ENCODE data around the gene DAPK2.

Gene DAPK2

DNA sequence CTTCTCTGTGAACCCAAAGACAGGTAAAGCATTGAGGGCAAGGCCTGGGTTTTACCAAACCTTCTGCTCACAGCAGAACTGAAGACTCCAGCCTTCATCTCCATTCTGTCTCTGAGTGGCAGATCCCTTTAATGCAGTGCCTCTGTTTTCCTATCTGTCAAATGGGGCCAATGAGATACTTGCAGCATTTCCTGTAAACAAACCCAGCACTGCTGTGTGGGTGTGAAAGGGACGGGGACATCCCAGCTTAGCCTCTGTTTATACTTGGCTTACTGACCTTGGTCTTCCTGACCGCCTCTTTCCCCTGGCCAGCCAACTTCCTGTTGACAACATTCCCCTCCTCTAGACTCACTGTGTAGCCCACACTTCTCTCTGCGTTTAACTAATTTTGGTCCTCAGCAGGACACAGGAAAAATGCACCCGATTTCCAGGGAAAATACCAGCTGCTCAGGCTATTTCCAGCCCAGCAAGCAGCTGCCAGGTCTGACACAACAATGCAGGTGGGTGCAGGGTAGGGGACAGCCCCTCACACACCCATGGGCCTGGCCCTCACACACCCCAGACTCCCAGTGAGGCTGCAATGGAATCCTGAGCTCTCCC, 106.7 kb downstream of the DAPK2 start:
- H3K4me3 ChIP-seq (replicated peaks; ENCODE audit: low read depth, low read length): no peak overlapping the region
- TF ChIP-seq, protein P1, sequence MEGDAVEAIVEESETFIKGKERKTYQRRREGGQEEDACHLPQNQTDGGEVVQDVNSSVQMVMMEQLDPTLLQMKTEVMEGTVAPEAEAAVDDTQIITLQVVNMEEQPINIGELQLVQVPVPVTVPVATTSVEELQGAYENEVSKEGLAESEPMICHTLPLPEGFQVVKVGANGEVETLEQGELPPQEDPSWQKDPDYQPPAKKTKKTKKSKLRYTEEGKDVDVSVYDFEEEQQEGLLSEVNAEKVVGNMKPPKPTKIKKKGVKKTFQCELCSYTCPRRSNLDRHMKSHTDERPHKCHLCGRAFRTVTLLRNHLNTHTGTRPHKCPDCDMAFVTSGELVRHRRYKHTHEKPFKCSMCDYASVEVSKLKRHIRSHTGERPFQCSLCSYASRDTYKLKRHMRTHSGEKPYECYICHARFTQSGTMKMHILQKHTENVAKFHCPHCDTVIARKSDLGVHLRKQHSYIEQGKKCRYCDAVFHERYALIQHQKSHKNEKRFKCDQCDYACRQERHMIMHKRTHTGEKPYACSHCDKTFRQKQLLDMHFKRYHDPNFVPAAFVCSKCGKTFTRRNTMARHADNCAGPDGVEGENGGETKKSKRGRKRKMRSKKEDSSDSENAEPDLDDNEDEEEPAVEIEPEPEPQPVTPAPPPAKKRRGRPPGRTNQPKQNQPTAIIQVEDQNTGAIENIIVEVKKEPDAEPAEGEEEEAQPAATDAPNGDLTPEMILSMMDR (IDR thresholded peaks at IDR 0.05; ENCODE audit: low read length, missing control alignments): no peak
- DNase-seq (ENCODE audit: low read depth): peak; percentile 90

DNA sequence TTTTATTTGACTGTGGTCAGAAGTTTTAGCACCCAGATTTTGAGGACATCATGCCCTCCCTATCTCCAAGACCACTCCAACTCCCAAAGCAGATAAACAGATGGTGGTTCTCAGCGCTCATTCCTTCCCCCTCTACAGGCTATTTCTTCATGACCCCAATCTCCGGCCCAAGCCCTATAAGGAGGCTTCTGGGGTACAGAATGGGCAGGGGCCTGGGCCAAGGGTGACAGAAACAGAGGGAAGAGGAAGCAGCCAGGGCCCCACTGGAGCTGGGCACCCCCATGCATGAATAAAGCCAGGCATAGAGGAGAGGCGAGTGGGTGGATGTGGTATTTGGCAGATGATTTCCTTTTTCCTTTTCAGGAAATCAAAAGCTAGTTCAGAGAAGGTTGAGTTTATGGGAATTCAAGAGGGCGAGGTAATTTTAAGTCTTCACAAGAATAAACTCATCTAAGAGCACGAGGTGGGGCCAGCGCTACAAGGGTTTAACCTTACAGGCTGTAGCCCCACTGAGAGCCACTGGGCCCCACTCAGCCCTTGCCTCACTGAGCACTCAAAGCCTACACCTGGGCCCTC, 107.7 kb downstream of the DAPK2 start:
- DNase-seq (ENCODE audit: low read depth): peak; percentile 24

DNA sequence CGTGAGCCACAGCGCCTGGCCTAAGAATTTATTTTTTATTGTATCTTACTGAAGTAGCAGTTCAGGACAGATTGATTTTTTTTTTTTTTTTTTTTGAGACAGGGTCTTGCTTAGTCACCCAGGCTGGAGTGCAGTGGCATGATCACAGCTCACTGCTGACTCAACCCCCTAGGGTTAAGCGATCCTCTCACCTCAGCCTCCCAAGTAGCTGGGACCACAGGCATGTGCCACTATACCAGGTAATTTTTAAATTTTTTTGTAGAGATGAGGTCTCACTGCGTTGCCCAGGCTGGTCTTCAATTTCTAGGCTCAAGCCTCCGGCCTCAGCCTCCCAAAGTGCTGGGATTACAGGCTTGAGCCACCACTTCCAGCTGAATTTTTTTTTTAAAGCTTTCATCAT, 112.8 kb downstream of the DAPK2 start:
- peak; percentile 48 for DNase-seq (ENCODE audit: low read depth)

More for the DNA sequence above, 107.7 kb downstream of the DAPK2 start:
- H3K4me3 ChIP-seq (replicated peaks; ENCODE audit: low read depth, low read length): no peak overlapping the region
- TF ChIP-seq, protein P1 (IDR thresholded peaks at IDR 0.05; ENCODE audit: low read length, missing control alignments): no peak

DNA sequence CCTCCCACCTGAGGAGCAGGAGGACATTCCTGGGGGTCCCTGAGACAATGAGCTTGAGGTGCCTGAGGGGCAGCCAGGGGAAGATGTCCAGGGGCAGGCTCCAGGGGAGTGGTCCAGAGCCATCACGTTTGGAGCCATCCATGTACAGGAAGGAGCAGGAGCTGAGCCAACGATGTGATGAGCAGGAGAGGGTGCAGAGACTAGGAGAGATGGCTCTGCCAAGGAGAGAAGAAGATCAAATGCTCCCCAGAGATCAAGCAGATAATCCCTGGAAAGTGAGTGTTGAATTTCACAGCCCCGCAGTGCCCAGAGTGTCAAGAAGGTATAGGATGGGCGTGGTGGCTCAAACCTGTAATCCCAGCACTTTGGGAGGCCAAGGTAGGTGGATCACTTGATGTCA, 114.7 kb downstream of the DAPK2 start:
- DNase-seq (ENCODE audit: low read depth): no peak
- TF ChIP-seq, protein P1 (IDR thresholded peaks at IDR 0.05; ENCODE audit: low read length, missing control alignments): no peak
- H3K4me3 ChIP-seq (replicated peaks; ENCODE audit: low read depth, low read length): no peak overlapping the region

More for the DNA sequence above, 112.8 kb downstream of the DAPK2 start:
- TF ChIP-seq, protein P1 (IDR thresholded peaks at IDR 0.05; ENCODE audit: low read length, missing control alignments): no peak
- no peak overlapping the region for H3K4me3 ChIP-seq (replicated peaks; ENCODE audit: low read depth, low read length)

DNA sequence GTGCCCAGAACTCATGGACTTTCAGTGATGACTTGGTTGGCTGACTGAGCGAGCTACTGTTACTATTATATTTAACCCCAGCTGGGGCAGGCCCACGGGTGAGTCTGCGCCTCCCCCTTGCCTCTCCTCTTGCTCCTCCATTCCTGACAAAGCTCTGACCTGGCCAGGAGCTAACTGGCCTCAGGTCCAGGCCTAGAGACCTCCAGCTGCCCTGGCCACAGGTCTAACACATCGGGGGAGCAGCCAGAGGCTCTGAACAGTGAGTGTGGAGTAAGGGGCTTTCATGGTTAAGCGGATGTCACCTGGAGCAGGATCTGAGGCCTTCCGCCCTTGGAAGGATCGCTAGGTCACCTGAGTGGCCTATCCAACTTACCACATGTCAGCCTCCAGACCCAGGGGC, 116.3 kb downstream of the DAPK2 start:
- TF ChIP-seq, protein P1 (IDR thresholded peaks at IDR 0.05; ENCODE audit: low read length, missing control alignments): no peak
- DNase-seq (ENCODE audit: low read depth): no peak
- H3K4me3 ChIP-seq (replicated peaks; ENCODE audit: low read depth, low read length): no peak overlapping the region

DNA sequence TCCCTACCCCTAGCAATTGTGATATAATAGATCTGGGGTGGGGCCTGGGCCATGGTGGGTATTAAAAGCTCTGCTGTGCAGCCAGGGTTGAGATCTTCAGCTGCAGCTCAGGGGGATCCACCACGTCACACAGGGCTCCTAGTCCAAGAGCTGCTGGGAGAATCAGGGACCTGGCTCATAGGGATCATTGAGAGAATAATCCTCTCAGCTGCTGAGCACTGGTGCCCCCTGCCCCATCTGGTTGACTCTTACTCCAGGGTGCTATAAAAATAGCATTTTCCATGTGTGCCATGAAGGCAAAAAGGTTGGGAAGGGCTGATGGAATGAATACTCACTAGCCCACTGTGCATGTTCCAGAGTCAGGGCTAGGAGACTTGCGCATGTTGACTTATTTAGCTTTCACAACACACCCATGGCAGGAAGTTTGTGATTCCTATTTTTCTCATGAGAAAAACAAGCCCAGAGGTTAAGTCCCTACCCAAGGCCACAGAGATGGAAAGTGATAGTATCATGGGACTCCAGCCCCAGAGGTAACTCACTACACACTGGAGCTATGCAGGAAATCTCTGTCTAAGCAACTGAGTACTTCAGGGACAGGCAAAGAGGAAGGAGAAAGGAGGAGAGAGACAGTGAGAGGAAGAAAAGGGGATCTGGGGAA, 118.0 kb downstream of the DAPK2 start:
- no peak overlapping the region for H3K4me3 ChIP-seq (replicated peaks; ENCODE audit: low read depth, low read length)
- TF ChIP-seq, protein P1 (IDR thresholded peaks at IDR 0.05; ENCODE audit: low read length, missing control alignments): no peak
- no peak for DNase-seq (ENCODE audit: low read depth)
